SK-N-SH (cell line): ENCODE data around the gene MAMSTR. TPM values are rescaled to one million over a fixed set of nuclear protein-coding genes. Genes with fewer than 3 reads are reported as not detected.

ENCODE experiments used
- CTCF ChIA-PET: fragments of 300-600, 350-600 bp; formaldehyde crosslinking; extraction: SDS; loops from one replicate; lab custom pipeline; 2021; lab: Yijun Ruan, JAX
- POLR2A ChIA-PET: fragments of 350-600 bp; sonication (Branson Sonifier 250); formaldehyde crosslinking; extraction: SDS; loops from one replicate; lab custom pipeline; 2020; ENCODE audit warnings: antibody characterized with exemption, inconsistent platforms; lab: Yijun Ruan, JAX
- DNase-seq: peaks from one replicate; pipeline ENCODE4 v3.0.0; 2012
- H2AFZ ChIP-seq: fragments of 200-600 bp; sonication (generic); 2 replicates; pipeline ENCODE4 v1.8.1; 2016; ENCODE audit warnings: antibody characterized with exemption, mild to moderate bottlenecking, low read depth
- H3F3A ChIP-seq: fragments of 200-600 bp; sonication (generic); replicated peaks from 2 replicates; pipeline ENCODE3; 2016; ENCODE audit warnings: antibody characterized with exemption, mild to moderate bottlenecking; ENCODE audit not compliant: insufficient read depth
- H3K27ac ChIP-seq, 2 experiments: fragments of 200-500 bp in 1 of 2; fragments of 200-600 bp in 1 of 2; sonication (Bioruptor generic) in 1 of 2; sonication (generic), shearing (Covaris generic) in 1 of 2; 2 replicates each; pipeline versions ENCODE4 v1.5.1 to v1.6.1; 2014 to 2016; ENCODE audit warnings: low read depth in 2 of 2, inconsistent platforms in 1 of 2, low read length in 1 of 2, mild to moderate bottlenecking in 1 of 2, mixed read lengths in 1 of 2
- H3K27me3 ChIP-seq: fragments of 200-600 bp; sonication (generic), shearing (Covaris generic); 2 replicates; pipeline ENCODE4 v1.6.1; 2016; ENCODE audit warnings: mixed run types; ENCODE audit not compliant: insufficient read depth
- H3K36me3 ChIP-seq, 2 experiments: fragments of 200-500 bp in 1 of 2; fragments of 200-600 bp in 1 of 2; sonication (Bioruptor generic) in 1 of 2; sonication (generic) in 1 of 2; replicated peaks in 1 of 2; 2 replicates each; pipeline versions ENCODE3 to v1.5.1; 2014 to 2016; ENCODE audit warnings: low read length in 1 of 2, mild to moderate bottlenecking in 1 of 2; ENCODE audit not compliant: insufficient read depth in 2 of 2, control insufficient read depth in 1 of 2
- H3K4me1 ChIP-seq, 2 experiments: fragments of 200-500 bp in 1 of 2; fragments of 200-600 bp in 1 of 2; sonication (Bioruptor generic) in 1 of 2; sonication (generic), shearing (Covaris generic) in 1 of 2; 2 replicates each; pipeline versions ENCODE4 v1.5.1 to v1.6.1; 2014 to 2016; ENCODE audit warnings: low read depth in 1 of 2, low read length in 1 of 2, mixed run types in 1 of 2; ENCODE audit not compliant: insufficient read depth in 2 of 2, control insufficient read depth in 1 of 2
- H3K4me2 ChIP-seq: fragments of 200-600 bp; sonication (generic), shearing (Covaris generic); 2 replicates; pipeline ENCODE4 v1.6.1; 2017; ENCODE audit warnings: mixed run types
- H3K4me3 ChIP-seq, 2 experiments: fragments of 200-500 bp in 1 of 2; fragments of 200-600 bp in 1 of 2; sonication (Bioruptor generic) in 1 of 2; sonication (generic), shearing (Covaris generic) in 1 of 2; 2 replicates each; pipeline versions ENCODE4 v1.5.1 to v1.8.1; 2014 to 2016; ENCODE audit warnings: low read depth in 2 of 2, inconsistent platforms in 1 of 2, low read length in 1 of 2, mild to moderate bottlenecking in 1 of 2, mixed read lengths in 1 of 2, moderate library complexity in 1 of 2
- H3K79me2 ChIP-seq: fragments of 200-600 bp; sonication (generic); 2 replicates; pipeline ENCODE4 v1.8.1; 2017; ENCODE audit warnings: mild to moderate bottlenecking; ENCODE audit not compliant: insufficient read depth
- H3K9ac ChIP-seq: fragments of 200-600 bp; sonication (generic); 2 replicates; pipeline ENCODE4 v1.6.1; 2017; ENCODE audit warnings: mixed run types
- H3K9me2 ChIP-seq: fragments of 200-600 bp; sonication (generic); 2 replicates; pipeline ENCODE4 v1.6.1; 2017; ENCODE audit warnings: mixed run types
- H3K9me3 ChIP-seq: fragments of 200-600 bp; sonication (generic); 2 replicates; pipeline ENCODE4 v1.6.1; 2017; ENCODE audit warnings: mixed run types, mild to moderate bottlenecking, moderate library complexity
- H4K20me1 ChIP-seq: fragments of 200-600 bp; sonication (generic); 2 replicates; pipeline ENCODE4 v1.6.1; 2017; ENCODE audit warnings: mild to moderate bottlenecking, mixed run types; ENCODE audit not compliant: insufficient read depth
- CTCF ChIP-seq: fragments of 200-600 bp; sonication (generic); IDR thresholded peaks from 2 replicates; pipeline ENCODE4 v1.6.1; 2017; ENCODE audit warnings: antibody characterized with exemption, mild to moderate bottlenecking, moderate library complexity
- EZH2phosphoT487 ChIP-seq: fragments of 200-600 bp; sonication (generic); IDR thresholded peaks from 2 replicates; pipeline ENCODE4 v1.6.1; 2017; ENCODE audit warnings: low read depth, mixed run types, mild to moderate bottlenecking, antibody characterized with exemption, moderate library complexity, borderline replicate concordance
- FOSL2 ChIP-seq: IDR thresholded peaks from 2 replicates; pipeline ENCODE4 v1.4.0; 2012; ENCODE audit warnings: low read depth, mild to moderate bottlenecking, moderate library complexity, borderline replicate concordance
- PBX3 ChIP-seq: IDR thresholded peaks from 2 replicates; pipeline ENCODE4; 2012
- POLR2AphosphoS5 ChIP-seq: IDR thresholded peaks from 2 replicates; pipeline ENCODE4 v1.6.1; 2012; ENCODE audit warnings: low read depth, low read length
- RCOR1 ChIP-seq: fragments of 150-350 bp; IDR thresholded peaks from 2 replicates; pipeline ENCODE4 v1.6.1; 2017; ENCODE audit warnings: antibody characterized with exemption, low read length
- RXRA ChIP-seq: IDR thresholded peaks from 2 replicates; pipeline ENCODE4 v1.4.0; 2012; ENCODE audit warnings: low read depth, mild to moderate bottlenecking, borderline replicate concordance
- SIN3A ChIP-seq: IDR thresholded peaks from 2 replicates; pipeline ENCODE4 v1.6.1; 2012; ENCODE audit warnings: low read depth, mild to moderate bottlenecking, low read length, moderate library complexity, borderline replicate concordance
- TAF1 ChIP-seq: IDR thresholded peaks from 2 replicates; pipeline ENCODE4 v1.6.1; 2012; ENCODE audit warnings: low read depth, mild to moderate bottlenecking, low read length, moderate library complexity, borderline replicate concordance
- TCF12 ChIP-seq: IDR thresholded peaks from 2 replicates; pipeline ENCODE4 v1.4.0; 2012
- USF2 ChIP-seq: fragments of 150-350 bp; IDR thresholded peaks from 2 replicates; pipeline ENCODE4 v1.6.1; 2017; ENCODE audit warnings: antibody characterized with exemption, low read length, low read depth, borderline replicate concordance
- WGBS: methylation state at CpG from one replicate; pipeline ENCODE4 v1.1.6; 2017; ENCODE audit warnings: low lambda C conversion rate; 5-methylcytosine and 5-hydroxymethylcytosine counted together
- polyA plus RNA-seq, 3 experiments: library from polyadenylated mRNA; depleted of rRNA; stranded (reverse); fragments of >200 nt; gene quantifications; 2 replicates each; pipeline ENCODE4 v1.2.3, GENCODE V29; 2012

Gene MAMSTR
- polyA plus RNA-seq, 1 of the 3 experiments (the other 2 are of a cell fraction): 1.1 TPM

- TF ChIP-seq EZH2phosphoT487 (no peak), FOSL2 (no peak), TAF1 (no peak), RXRA (no peak), CTCF (no peak), USF2 (no peak), POLR2AphosphoS5 (no peak)
- 79% methylated on average over 2 of the region's 2 CpGs for WGBS
- ChIA-PET POLR2A (no interaction called here), CTCF (interaction anchor here (1.1 kb wide), 1 partner anchor 21 kb away, joined by 3 read pairs; no protein-coding TSS in a partner anchor)
- DNase-seq: no peak
- Histone ChIP-seq H4K20me1 (no peaks in the 10 kb centered on the region), H3K9me2 (no peaks in the 10 kb centered on the region), H3F3A (no peaks in the 10 kb centered on the region), H3K27ac (no peak overlapping the region), H2AFZ (no peak overlapping the region), H3K4me3 (no peak overlapping the region), H3K4me1 (no peaks in the 10 kb centered on the region), H3K79me2 (no peaks in the 10 kb centered on the region), H3K9ac (no peak overlapping the region), H3K27me3 (no peaks in the 10 kb centered on the region), H3K36me3 (no peaks in the 10 kb centered on the region), H3K4me2 (no peak overlapping the region), H3K9me3 (no peaks in the 10 kb centered on the region)
Observed at GRCh38 chr19:48668761-48669160, 50.8 kb downstream of the MAMSTR start.

- no peak overlapping the region for H3K27ac ChIP-seq
- H3K27me3 ChIP-seq: no peaks in the 10 kb centered on the region
- CTCF ChIA-PET: interaction anchor here (1.1 kb wide), 1 partner anchor 22 kb away, joined by 3 read pairs; no protein-coding TSS in a partner anchor
- H3K9me2 ChIP-seq: no peaks in the 10 kb centered on the region
- POLR2A ChIA-PET: interaction anchor here (0.9 kb wide), 1 partner anchor 14 kb away, joined by 3 read pairs; no protein-coding TSS in a partner anchor
- WGBS: 29% methylated on average over 1 of the region's 3 CpGs
- H3F3A ChIP-seq: no peaks in the 10 kb centered on the region
- H3K4me1 ChIP-seq: no peaks in the 10 kb centered on the region
- no peak overlapping the region for H2AFZ ChIP-seq
- TF ChIP-seq RCOR1: no peak
- TF ChIP-seq PBX3: no peak
- TF ChIP-seq TCF12: no peak
- TF ChIP-seq SIN3A: no peak
- TF ChIP-seq, all 33 proteins: peak for 0
- no peak overlapping the region for H3K4me3 ChIP-seq
- no peaks in the 10 kb centered on the region for H3K9me3 ChIP-seq
- no peaks in the 10 kb centered on the region for H4K20me1 ChIP-seq
- H3K9ac ChIP-seq: no peak overlapping the region
- no peak overlapping the region for H3K4me2 ChIP-seq
- H3K36me3 ChIP-seq: no peaks in the 10 kb centered on the region
- DNase-seq: no peak
- no peaks in the 10 kb centered on the region for H3K79me2 ChIP-seq
Observed at GRCh38 chr19:48668332-48668731, 51.2 kb downstream of the MAMSTR start.
